ENCODE data around the gene REC8.

GRCh38 chr14:24224618-24225071, 52.8 kb downstream of the REC8 start:
- TF ChIP-seq CTCF (IDR thresholded peaks at IDR 0.05; ENCODE audit: insufficient read depth, low read length, poor library complexity, severe bottlenecking) (no peak), EZH2phosphoT487 (conservative IDR thresholded peaks at IDR 0.05; ENCODE audit: low read length) (no peak)
